GM19468 (cell line): ENCODE results near the gene AFG3L2.
"Not testable (repeated sequence)": the region's sequence is repeated elsewhere in the genome, so short reads cannot be mapped to it uniquely, and the experiment has no call there.

Experiments
- ATAC-seq: cut with Tn5 transposase; IDR thresholded peaks from one replicate; pipeline ENCODE4 v1.9.1; 2021; ENCODE audit warnings: mild to moderate bottlenecking, moderate library complexity, moderate number of reproducible peaks; ENCODE audit not compliant: unreplicated experiment; ENCODE audit errors: extremely low read depth

The AFG3L2 gene

DNA sequence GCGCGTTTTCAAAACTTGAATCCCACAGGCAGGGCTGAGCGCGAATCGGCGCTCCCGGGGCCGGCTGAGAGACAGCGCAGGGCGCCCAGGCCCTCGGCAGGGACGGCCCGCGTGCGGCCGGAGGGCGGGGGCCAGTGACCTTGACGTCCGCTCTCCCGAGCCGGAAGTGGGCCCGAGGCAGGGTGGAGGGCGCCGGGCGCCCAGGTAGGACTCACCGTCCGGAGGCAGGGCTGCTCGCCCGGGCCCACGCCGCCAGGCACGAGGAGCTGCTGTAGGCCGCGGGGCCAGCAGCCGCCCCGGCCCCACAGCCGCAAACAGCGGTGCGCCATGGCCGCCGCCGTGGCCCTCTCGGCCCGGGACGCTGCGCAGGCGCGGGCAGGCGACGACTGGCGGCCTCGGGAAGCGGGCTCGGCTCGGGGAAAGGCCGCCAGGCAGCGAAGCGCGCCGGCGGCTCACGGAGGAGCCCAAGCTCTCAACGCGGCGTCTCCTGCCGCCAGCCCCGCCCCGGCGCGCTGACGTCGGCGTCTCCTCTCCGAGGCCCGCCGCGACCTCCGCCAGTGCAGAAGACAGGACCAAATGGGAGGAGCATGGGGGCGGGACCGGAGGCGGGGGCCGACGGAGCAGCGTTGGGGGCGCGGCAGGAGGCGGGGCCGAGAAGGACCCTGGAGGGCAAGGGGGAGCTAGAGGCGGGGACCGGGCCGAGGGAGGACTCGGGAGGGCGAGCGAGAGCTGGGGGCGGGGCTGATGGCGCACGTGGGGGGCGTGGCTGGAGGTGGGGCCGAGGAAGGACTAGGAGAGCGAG lies at the start of gene AFG3L2:
Gene AFG3L2 (minus strand): TSS at position 474 of the 802 bp plus-strand sequence. CDS start 145 bp downstream, at position 329.
- ATAC-seq = peak; percentile 81

DNA sequence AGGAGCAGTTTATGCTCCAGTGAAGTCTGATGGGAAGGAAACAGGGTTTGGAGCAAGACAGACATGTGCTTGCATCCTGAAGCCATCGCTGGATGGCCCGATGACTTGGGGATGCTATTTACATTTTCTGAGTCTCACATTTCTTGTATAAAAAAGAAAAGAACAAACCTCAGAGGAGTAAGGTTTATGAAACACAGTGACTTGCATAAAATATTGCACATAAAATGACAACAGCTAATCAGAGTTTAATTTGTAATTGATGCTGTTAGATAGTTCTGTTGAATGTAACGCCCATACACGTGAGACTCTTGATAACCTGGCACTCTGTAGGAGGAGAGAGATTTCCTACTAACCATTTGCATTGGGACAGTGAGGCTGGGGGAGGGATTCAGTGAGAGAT lies 47.2 kb upstream of the AFG3L2 start:
- ATAC-seq = no peak

DNA sequence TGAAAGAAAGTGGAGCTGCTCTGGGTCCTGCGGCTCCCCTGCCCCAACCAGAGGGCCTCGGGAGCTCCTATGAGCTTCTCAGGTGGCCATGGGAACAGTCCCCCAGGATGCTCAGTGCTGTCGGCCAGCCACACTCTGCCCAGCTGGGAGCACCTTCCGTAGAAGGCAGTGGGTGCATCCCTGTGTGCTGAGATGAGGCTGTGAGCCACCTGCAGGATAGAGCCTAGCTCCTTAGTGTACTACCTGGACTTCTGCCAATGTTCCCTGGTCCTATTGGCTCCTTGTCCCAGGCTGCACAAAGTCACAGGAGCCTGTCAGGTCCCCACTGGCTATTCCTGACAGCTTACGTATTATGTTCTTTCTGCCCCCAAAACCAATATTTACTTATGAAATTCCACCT lies 46.8 kb upstream of the AFG3L2 start:
- no peak for ATAC-seq

DNA sequence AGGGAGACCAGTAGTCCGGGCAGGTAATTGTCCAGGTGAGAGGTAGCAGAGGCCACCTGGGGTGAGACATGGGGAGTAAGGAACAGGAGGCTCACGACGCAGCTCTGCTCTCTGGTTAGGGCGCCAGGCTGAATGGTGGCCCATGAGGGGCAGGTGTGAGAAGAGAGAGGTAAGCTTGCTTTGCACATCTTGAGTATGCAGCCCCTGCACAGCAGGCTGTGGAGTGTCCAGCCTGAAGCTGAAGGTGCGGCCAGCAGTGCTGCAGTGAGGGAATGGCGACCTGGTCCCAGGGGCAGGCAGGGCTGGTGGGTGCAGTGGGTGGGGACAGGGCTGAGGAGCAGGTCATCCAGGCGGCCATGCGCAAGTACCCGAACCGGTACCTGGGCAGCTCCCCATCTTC lies 46.4 kb upstream of the AFG3L2 start:
- ATAC-seq = no peak

DNA sequence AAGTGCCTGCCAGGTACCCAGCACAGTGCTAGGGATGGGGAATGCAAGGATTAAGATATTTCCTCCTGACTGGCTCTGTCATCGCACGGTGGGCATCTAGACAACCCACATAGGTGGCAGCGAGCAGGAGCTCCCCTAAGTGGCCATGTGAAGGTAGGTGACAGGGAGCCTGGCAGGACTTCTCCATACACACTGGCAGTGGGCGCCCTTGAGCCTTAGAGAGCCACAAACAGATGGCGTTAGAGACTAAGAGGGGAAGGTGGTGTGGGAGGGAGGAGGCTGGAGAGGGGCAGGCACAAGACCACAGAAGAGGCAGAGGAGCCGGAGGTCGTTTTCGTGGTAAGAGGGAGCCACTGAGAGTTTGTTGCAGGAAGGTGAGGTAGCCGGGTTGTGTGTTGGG lies 45.9 kb upstream of the AFG3L2 start:
- ATAC-seq = no peak

DNA sequence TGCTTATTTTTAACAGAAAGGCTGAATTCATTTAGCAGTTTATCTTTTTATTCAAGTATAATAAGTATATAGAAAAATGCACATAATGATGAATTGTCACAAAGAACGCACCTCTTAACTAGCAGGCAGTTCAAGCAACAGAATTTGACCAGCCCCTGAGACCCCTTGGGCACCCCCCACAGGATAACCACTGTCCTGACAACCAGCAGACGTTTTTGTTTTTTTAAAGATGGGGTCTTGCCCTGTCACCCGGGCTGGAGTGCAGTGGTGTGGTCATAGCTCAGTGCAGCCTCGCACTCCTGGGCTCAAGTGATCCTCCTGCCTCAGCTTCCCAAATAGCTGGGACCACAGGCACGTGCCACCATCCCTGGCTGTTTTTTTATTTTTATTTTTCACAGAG lies 44.7 kb upstream of the AFG3L2 start:
- no peak for ATAC-seq

DNA sequence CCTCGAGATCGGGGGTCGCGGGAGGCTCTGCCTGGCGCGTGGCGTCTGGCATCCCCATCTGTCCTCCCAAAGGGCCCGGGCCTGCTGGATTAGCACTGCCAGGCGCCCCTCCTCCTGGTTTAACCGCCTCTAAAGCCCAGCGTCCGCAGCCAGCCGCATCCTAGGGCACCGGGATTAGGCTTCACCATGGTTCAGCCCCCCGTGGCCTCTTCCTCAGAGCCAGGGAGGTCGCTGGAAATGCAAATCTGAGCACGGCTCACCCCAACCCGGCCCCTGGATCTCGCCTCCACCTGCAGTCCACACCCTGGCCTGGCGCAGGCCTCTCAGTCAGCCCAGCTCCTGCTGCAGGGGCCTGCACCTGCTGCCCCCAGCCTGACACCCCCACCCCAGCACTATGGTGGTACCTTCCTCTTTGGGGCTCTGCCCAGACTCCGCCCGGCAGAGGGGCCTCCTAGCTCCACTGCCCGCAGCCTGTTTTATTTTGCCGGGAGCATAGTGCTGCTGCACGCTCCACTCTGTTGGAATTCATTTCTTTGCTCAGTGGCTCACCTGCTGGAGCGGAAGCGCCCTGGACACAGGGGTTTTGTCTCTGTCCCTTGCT lies 43.9 kb upstream of the AFG3L2 start:
- no peak for ATAC-seq

DNA sequence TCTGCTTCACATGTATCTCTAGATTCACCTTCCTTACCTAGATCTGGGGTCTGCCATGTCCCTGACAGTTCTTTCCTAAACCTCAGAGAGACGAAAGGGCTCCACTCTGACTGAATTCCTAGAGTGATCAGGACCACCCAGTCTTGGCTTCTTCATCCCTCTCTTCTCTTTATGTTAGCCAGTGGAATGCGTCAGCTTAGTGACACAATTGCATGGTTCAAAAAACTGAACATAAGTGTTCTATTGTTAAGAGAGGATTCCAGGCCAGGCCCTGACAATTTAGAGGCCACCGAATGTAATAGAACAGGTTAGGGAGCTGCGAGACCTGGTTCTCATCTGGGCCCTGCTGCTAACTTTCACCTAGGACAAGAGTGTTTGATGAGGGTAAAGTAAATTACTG lies 40.7 kb upstream of the AFG3L2 start:
- ATAC-seq = no peak

DNA sequence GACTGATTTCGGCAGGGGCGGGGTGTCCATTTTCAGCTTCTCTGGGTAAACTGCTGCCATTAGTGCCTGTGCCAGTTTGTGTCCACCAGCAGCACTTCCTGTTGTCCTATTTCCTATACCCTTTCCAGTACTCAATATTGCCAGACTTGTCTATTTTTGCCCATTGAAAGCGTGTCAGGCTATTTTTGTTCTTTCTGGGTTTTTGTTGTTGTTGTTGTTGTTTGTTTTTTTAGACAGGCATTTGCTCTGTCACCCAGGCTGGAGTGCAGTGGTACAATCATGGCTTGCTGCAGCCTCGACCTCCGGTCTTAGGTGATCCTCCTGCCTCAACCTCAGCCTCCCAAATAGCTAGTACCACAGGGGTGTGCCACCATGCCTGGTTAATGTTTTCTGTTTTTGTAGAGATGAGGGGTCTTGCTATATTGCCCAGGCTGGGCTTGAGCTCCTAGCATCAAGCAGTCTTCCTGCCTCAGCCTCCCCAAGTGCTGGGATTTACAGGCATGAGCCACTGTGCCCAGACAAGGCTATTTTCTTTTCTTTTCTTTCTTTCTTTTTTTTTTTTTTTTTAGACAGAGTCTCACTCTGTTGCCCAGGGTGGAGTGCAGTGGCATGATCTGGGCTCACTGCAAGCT lies 39.2 kb upstream of the AFG3L2 start:
- no peak for ATAC-seq

DNA sequence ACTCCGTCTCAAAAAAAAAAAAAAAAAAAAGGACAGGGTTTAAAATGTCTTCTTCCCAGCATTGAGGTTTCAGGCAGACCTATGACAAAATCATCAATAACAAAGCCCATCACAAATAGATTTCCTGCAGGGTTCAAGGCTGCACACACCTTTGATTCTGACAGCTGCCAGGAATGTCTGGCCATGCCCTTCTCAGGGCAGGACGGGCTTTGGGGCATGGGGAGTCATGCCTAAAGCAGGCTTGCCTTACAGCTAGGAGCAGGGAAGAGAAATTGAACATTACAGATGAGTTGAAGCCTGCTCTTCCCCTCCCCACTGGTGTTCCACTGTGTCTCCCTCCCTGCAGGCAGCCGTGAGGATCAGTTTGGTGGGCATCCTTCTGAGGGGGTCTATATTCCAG lies 34.4 kb upstream of the AFG3L2 start:
- ATAC-seq = no peak

DNA sequence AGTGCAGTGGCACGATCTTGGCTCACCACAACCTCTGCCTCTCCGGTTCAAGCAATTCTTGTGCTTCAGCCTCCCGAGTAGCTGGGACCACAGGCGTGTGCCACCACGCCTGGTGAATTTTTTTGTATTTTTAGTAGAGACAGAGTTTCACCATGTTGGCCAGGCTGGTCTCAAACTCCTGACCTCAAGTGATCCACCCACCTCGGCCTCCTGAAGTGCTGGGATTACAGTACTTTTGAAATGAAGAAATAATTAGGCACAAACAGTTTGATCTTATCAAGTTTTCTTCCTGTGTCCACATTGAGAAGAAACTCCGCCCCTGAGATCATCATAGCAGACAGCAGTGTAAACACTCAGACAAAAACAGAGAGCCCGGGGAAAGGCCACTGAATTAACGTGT lies 33.7 kb upstream of the AFG3L2 start:
- not testable (repeated sequence) for ATAC-seq

DNA sequence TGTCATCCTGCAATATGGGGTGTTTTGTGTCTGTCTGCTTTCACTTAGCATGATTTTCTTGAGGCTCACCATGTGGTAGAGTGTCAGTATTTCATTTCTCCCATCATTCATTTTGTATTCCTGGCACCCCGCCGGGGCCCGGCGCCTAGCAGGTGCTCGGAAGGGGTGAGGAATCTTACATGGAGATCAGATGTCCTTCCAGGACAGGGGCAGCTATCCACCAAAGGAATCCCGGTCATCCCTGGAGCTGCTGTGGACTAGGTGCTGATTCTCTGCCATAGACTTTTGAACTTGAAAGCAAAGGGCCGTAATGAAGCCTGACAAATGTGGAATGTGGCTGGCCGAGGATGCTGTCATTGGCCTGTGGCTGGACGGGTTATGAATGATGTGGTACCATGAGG lies 33.1 kb upstream of the AFG3L2 start:
- ATAC-seq = no peak

DNA sequence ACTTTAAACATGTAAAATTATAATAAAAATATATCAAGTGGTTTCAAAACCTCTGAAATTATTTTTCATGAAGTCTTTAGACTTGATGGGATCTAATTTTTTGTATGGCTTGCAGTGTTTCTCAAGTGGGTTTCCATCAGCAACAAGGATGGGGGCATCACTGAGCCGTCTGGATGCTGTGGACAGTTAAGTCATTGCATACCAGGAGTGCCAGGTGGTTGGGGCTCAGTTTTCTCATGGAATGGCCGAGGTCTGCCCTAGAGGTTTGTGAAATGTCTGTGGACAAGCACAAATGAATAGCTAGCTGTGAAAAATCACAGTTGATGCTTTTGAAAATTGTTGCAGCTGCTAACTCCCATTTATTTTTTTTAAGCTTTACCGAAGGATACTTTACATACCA lies 32.4 kb upstream of the AFG3L2 start:
- no peak for ATAC-seq

DNA sequence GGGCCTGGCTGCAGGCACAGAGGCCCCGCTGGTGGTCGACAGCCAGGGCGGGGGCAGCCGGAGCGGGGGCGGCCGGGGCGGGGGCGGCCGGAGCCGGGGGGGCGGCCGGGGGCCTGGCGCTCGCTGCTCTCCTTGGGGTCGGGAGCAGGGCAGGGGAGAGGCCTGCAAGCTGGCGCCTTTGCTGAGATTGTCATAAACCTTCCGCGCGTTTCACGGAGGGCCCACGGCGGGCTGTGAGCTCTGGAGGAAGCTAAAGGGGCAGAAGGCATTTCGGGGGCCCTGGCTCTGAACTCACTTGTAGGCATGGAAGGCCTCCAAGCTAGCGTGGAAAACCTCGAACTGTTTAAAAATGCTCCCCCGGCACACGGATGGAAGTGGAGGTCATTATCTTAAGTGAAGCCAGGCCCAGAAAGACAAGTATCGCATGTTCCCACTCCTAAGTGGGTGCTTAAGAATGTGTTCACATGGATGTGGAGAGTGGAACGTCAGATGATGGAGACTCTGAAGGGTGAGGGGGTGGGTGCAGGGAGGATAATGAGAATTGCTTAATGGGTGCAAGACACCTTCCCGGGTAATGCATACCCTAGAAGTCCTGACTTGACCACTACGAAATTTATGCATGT lies 31.3 kb upstream of the AFG3L2 start:
- ATAC-seq = no peak

DNA sequence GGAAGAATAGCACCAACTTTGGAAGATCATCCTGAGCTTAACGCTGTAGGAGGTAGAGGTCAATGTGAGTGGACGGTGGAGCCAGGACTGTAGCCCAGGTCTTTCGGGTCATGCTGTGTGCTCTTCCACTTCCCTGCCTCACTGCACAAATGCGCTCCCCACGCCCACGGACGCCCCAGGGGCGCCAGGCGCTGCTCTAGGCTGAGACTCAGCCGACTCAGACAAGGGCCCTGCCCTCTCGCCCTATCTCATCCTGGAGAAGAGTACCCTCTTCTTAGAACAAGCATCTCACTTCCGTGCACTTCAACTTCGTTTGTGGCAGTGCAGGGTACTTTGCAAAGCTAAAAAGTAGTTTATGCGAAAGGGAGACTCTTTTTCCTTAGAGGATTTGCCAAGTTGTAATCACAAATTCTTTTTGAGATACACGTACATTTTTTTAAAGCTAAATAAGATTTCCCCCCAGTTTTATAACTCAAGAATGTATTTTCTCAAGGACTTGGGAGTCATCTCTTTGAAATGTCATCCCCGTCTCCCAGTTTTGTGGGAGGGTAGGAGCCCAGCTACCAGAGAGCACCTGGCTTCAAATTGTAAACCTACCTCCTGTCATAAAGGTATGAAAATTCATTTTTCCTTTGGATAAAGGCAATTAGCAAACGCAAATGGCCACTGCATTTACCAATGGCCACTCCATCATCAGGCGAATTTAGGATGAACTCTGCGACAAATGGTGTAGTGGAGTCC lies 29.5 kb upstream of the AFG3L2 start:
- no peak for ATAC-seq

DNA sequence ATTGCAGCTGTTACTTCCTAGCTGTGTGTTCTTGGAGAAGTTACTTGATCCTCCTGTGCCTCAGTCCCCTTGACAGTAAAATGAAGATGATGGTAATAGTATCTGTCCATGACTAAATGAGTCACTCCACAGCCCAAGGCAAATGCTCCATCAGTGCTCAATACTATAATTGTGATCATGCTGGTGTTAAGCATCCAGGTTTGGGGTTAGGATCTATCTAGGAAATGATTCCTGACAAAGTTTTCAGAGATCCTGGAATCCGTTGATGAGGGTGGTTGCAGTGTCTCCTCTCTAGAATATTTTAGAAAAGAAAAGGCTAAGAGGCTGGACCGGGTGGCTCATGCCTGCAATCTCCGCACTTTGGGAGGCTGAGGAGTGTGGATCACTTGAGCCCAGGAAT lies 28.0 kb upstream of the AFG3L2 start:
- ATAC-seq = no peak

DNA sequence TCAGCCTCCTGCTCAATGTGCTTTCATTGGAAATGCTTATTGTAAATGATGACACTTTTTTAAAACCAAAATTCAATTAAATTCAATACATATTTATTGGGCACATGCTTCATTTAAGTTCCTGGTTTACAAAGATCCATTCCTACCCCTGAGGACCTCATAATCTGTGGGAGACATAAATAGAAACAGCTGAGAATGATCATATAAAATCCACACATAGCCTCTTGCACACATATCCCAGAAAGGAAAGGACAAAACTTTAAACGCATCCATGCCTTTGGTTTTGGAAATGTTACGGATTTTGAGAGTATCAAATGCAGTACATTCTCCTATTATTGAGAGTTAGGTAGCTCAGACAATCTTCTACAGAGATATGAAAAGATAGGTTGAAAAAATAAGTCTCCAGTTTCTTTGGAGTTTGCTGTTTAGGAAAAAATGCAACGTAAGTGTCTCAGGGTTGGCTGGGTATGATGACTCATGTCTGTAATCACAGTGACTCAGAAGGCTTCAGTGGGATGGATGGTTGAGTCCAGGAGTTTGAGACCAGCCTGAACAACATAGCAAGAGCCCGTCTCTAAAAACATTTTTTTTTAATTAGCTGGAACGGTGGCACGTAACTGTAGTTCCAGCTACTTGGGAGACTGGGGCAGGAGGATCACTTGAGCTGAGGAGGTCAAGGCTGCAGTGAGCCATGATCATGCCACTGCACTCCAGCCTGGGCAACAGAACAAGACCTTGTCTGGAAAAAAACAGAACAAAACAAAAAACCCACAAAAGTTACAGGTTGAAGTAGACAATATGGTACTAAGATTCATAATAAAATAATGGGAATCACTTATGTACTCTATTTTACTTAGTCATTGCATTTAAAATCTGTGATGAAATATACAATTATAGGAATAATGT lies 26.8 kb upstream of the AFG3L2 start:
- ATAC-seq = no peak

DNA sequence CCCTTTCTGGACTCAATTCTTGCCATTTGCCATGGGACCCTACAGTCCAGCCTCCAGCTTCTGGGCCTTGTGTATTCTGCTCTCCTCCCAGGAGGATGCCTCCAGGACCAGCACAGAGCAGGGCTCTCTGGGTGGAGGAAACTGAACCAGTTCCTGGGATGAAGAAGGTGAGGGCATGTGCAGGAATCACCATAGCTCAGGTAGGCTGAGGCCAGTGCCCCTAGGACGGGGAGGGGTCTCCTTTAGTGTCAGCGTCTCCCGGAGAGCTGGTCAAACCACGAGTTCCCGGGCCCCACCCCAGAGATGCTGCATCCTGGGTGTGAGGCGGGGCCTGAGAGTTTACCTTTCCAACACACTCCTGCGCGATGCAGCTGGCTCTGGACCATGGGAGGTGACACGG lies 24.9 kb upstream of the AFG3L2 start:
- ATAC-seq = no peak

DNA sequence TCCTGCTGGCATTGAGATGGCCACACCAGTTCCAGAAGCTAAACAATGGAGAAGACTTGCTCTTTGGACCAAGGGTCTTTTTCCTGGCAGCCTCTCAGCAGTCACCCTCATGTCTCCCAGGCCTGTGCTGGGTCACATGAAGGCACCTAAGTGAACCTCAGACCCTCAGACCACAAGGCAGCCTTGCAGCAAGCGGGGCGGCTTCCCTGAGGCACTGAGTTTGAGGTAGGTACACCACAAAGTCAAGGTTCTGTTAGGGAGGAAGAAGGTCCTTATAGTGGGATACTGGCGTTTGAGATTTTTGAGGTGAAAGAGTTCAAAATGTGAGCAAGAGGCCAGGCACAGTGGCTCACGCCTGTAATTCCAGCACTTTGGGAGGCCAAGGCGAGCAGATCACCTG lies 22.2 kb upstream of the AFG3L2 start:
- ATAC-seq = no peak
